NCI-H345 treated with DMSO at 0.1 percent for 48 hours (cell line): ENCODE data around the gene GRIK3.
"Not testable (repeated sequence)": the region's sequence is repeated elsewhere in the genome, so short reads cannot be mapped to it uniquely, and the experiment has no call there.

Experiments used
- DNase-seq: peaks from one replicate; lab custom pipeline; 2025; ENCODE audit not compliant: unreplicated experiment; lab: John Stamatoyannopoulos, UW

GRIK3 gene

DNA sequence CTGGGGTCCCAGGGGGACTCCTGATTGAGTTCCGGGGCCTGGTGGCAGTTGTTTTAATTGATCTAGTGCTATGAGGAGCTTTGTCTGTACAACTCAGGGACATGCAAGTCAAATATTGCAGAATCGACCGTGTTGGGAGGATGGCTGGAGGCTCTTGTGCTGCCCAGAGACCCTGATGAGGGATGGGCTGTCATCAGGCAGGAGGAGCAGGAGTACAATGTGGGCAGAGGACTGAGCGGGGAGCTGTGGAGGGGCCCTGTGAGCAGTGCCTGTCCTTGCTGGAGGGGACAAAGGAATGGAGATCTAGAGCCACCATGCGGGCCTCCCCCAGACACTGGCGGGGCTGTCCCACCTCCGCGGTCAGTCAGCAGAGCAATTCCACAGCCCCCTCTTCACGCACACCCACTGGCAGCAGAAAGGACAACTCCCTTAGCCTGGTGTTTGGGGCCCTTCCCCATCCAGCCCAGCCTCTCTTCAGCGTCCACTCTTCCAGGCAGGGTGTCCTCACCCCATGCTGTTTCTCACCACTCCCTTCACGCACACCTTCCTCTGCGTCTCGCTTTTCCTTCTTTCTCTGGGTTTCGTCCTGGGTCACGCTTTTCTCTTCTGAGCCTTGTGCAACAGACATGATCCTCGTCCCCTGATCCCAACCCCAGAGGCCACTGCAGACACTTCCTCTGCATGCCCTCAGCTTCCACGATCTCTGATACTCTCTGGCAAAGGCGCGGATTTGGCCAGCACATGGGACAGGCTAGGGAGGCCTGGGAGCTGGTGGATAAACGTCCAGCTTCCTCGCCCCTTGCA, 122.6 kb downstream of the GRIK3 start:
- no peak for DNase-seq

DNA sequence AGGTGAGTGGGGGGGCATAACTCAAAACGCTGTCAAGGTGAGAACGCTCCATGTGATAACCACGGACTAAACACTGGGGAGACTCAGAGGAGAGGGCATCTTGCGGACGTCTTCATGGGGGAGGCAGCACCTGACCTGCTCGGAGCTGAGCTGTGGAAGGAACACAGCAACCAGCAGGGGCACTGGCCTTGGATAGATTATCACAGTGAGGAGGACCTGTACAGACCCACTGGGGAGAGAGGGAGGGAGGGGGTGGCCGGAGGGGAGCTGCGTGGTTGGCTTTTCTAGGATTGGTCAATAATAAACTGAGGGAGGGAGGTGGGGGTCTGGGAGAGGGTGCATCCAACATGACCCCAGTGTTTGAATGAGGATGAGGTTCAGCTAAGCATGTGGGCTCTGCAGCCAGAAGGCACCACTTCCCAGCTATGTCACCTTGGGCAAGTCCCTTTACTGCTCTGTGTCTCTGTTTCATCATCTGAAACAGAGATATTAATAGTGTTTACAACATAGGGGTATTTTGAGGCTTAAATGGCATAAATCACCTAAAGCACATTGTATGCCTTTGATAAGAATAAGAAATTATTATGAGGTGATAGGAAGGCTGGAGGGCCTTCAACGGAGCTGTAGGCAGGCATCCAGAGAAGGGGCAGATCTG, 123.3 kb downstream of the GRIK3 start:
- no peak for DNase-seq

DNA sequence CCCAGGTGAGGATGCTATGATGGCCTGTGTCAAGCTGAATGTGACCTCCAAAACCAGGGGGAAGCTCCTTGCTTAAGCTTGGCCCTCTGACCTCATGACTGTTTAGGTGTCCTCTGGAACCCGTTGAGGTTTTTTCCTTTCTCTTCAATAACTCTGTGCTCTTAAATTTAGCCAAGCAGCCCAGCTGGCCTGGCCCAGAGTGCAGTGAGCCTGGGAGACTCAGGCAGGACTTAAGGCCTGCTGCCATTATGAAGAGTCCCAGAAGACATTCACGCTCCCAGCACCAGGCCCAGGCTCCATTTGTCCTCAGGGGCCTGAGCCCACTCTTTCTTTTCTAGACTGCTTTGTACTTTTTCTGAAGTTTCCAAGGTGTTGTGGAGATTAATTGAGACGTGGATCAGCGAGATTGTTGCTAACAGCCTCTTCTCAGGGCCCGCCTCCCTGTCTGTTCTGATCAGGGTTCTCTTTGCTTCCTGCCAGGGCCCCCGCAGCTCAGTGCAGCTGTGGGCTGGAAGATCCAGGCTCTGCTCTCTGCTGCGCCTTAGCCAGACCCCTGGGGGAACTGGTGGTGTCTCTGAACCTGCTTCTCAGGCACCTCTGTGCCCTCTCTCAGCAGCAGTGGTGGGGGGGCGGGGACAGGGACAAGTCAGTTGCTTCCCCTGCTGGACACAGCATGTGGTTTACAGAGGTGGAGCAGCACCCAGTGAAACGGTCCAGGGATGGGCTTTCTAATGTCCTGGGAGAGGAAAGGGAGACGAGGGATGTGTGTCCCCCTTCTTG, 124.2 kb downstream of the GRIK3 start:
- DNase-seq = no peak

DNA sequence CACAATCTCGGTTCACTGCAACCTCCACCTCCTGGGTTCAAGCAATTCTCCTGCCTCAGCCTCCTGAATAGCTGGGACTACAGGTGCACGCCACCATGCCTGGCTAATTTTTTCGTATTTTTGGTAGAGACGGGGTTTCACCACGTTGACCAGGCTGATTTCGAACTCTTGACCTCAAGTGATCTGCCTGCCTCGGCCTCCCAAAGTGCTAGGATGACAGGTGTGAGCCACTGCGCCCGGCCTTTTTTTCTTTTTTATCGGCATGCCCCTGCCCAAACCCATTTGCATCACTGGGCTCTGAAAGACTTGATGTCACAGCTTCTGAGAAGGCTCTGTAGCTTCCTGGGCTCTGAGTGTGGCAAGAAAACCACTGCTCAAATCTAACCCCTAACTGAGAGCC, 125.0 kb downstream of the GRIK3 start:
- not testable (repeated sequence) for DNase-seq

DNA sequence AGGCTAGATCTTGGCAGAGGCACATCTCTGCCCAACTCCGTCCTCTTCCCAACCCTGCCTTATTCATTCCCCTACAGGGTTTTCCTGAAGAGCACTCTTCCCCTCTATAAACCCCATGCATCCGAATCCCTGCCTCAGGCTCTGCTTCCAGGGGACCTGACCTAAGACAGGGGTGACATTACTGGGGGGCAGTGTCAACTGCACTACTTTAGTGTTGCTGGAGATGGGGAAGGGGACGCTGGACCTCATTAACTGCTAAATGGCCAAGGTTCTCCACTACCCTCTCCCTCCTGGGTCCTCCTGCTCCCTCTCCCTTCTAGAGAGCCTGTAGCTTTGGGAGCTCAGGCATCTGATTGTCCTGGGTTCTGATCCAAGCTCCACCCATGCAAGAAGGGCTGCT, 126.2 kb downstream of the GRIK3 start:
- no peak for DNase-seq

DNA sequence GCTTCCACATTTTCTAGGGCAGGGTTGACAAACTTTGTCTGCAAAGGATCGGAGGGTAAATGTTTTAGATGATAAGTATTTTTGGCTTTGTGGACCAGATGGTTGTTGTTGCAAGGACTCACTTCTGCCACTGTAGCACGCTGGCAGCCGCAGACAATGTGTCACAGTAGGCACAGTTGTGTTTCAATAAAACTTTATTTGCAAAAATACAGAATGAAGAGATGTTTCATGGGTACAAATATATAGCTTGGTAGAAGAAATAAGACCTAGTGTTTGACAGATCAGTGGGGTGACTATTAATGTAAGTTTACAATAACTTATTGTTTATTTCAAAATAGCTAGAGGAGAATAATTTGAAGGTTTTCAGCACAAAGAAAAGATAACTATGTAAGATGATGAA, 127.8 kb downstream of the GRIK3 start:
- no peak for DNase-seq

DNA sequence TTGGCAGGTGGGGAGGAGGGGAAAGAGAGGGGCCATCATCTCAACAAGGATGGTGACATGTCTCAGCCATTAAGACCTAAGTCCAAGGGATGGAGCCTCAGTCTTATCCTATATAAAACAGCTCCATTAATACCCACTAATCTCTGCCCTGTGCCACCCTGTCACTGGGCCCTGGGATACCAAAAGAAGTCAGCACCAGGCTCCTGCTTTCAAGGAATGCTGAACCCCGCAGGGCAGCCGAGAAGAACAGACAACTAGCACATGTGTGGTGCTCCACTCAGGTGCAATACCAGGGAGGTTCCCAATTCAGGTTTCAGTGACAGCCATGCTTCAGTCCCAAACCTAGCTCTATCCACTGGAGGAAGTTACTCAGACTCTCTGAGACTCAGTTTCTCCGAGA, 128.4 kb downstream of the GRIK3 start:
- no peak for DNase-seq

DNA sequence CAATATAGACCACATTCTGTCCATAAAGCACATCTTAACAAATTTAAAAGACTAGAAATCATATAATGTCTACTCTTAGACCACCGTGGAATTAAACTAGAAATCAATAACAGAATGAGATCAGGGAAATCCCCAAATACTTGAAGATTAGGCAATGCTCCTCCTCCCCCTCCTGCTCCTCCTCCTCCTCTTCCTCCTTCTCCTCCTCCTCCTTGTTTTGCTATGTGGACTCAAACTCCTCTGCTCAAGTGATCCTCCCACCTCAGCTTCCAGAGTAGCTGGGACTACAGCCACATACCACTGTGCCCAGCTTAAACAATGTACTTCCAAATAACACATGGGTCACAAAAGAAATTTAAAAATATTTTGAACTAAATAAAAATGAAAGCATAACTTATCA, 134.2 kb downstream of the GRIK3 start:
- no peak for DNase-seq

DNA sequence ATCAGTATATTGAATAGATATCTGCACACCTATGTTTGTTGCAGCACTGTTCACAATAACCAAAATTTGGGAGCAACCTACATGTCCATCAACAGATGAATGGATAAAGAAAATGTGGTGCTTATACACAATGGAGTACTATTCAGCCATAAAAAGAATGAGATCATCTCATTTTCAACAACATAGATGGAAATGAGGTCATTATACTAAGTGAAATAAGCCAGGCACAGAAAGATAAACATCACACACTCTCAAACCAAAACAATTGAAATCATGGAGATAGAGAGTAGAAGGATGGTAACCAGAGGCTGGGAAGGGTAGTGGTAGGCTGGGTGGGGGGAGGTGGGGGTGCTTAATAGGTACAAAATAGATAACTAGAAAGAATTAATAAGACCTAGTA, 136.5 kb downstream of the GRIK3 start:
- DNase-seq = not testable (repeated sequence)

DNA sequence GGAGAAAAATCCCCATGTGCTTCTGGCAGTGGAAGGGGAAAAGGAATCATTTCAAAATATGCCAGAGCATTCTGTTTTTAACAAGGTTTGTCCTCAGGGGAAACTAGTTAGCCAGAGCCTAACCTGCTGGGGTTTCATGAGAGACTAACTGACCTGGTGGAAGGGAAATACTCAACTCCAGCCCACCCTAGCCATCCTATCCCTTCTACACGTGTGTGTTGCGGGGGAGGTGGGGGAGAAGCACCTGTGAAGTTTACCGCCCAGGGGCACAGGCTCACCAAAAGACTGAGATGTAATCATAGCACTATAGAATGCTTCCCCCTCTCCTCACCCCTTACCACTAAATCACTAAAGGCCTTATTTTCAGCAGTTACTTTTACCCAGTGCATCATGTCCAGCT, 139.5 kb downstream of the GRIK3 start:
- no peak for DNase-seq

DNA sequence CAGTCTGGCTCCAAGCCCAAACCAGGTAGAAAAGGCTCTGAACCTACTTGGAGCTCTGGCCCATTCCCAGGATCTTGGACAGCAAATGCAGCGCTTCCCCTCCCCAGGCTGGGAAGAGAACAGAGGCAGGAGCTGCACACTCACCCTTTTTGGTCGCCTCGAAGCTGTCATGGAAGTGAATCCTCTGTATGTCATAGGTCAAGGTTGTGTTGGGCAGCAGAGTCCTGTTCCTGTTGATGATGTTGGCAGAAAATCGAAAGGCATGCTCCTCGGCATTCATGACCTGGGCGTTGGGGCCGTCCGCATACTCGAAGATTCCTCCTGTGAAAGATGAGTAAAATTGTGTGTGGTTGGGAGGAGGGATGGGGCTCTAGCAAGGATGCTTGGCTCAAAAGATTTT, 143.5 kb downstream of the GRIK3 start:
- no peak for DNase-seq

DNA sequence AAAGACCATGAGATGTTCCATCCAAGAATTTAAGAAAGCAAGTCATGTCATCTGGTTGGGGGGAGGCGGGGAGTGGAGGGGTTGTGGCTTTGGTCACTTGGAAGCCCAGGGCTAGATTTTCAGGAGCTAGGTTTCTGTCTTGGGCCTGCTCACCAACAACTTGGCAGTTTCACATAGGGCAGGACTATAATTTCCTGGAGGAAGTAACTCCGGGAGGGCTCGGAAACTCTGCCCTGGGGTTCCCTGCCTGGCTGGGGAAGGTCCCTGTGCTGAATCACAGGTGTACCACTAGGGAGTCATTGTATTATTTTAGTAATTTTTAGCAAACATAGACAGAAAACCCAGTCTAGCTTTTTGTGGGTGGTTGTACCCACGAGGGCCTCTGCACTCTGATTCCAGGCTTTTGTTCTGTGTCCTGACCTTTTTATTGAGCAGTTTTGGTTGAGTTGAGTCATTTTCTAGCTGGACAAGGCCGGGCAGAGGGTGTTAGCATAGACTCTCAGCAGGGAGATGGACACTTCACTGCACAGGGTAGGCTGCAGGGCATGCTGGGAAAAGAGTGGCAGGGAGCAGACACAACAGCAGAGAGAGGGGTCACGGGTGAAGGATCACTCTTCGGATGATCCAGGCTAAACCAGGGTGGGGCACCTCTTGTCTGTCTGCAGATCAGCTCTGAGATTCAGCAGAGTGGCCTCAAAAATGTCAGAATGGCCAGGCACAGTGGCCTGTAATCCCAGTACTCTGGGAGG, 144.7 kb downstream of the GRIK3 start:
- no peak for DNase-seq

DNA sequence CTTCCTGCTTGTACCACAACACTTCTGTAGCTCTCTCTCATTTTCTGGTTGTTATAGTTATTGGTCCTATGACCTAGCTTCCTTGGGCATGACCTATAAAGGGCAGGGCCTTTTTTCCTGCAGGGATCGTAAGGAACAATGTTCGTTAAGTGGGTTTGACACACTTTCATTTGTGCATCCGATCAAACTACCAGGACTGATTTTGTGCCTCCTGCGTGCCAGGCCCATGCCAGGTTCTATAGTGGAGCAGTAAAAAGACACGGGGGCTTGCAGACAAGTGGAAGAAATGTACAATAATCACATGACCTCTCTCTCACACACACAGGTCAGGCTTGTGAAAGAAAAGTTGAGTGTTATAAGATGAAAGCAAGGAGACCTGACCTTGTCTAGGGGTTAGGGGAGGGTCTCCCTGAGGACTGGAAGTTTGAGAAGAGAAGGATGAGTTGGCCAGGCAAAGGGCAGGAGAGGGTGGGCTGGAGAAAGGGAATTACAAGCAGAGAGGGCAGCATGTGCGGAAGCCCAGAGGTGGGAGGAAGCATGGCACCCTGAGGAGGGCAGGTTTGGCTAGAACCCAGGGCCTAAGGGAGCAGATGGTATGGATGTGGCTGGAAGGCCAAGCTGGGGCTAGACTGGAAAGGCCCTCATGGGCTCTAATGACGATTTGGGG, 145.4 kb downstream of the GRIK3 start:
- DNase-seq = no peak

DNA sequence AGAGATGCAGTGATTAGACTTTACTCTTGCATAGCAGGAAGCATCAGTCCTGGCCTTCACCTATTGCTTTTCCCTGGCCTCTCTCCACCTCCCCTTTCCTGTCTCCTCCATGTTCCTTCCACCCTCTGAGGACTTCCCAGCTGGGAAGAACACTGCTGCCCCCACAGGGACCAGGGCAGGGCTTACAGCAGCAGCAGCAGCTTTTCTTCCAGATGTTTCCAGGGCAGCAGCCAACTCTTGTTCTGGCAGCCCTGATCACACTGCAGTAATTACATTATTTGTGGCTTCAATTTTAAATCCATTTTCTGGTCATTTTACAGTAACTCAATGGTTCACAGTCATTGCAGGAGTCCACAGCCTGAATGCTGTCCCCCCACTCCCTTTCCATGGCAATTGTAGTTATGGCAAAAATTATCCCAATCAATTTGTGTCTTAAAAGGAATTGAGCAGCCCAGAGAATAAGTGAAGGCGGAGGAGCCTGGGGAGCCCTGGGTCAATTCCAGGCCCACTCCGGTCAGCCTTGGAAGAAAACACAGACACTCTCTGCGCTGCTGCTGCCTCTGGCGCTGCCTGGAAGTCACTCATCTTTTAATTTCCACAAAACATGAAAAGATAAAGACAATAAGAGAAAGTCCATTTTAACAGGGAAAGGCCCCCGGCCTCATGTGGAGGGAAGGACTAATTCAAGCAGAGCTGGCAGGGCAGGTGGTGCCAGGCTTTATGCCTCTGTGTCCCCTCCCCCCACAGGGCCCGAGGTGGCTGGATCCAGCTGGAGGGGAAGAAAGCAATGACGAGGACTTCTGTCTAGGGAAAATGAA, 148.6 kb downstream of the GRIK3 start:
- no peak for DNase-seq

DNA sequence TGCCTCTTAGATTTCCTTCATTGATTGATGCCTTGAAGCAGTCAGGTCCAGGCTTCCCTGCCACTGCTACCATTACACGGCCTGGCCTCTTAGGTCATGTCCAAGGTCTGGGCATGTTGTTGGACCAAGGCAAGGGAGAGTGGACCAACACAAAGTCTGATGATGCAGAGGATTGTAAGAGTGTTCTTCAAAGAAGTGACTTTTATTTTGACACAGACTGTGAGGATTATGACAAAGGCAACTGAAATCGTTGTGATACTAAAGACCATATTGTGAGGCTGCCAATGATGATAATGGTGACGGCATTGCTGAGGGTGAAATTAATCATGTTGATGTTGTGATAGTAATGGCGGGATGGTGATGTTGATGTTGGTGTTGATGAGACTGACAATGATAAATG, 149.5 kb downstream of the GRIK3 start:
- DNase-seq = no peak

DNA sequence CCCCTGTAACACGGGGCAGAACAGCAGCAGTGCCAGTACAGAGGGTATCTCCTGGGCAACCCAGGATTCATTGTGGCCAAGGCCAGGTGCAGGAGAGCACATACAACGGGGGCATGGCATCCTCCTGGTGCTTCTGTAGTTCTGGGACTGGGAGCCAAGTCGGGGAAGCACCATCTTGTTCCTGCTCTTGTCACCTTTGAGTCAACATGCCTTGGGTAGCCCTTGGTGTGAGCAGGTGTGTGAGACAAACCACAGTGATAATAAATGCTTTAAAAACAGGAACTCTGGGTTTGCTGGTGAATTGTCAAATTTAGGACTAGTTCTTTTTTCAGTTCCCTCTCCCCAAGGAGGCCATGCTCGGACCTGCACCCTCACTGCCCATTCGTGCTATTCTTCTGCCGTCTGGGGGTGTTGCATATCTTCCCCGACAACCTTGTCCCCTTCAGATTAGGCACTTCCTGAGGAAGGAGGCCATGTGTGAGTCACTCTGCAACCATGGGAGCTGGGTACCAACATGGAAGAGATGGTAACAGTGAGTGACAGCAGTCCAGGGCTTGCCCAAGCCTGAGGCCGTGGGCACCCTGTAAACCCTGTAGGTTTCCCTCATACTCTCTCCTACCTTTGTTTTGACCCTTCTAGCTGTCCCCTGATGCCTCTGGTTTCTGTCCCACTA, 150.2 kb downstream of the GRIK3 start:
- no peak for DNase-seq

DNA sequence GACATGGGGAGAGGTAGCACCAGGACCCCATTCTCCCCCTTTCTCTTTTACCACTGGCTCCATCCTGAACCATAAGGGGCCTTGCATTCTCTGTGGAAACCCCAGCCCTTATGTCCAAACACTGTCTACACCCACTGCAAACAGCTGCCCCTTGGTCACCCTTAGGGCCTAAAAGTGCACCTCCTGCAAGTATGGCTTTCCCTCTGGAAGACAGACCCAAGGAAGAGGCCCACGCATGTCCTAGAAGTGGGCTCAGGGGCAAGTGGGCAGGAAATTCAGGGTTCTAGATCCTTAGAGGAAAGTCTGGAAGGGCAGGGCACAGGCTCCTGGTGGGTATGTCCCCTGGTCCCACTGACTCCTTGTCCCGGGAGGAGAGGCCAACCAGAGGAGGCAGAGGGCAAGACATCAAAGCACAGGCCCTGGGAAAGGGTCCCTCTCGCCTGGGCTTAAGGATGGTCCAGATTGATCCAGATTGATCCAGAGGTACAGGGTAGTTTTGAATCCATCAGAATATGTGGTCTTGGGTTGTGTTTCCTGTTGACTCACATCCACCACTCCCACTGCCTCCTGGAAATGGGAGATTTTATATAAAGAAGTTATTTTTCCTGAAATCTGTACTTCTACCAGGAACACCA, 150.9 kb downstream of the GRIK3 start:
- no peak for DNase-seq

DNA sequence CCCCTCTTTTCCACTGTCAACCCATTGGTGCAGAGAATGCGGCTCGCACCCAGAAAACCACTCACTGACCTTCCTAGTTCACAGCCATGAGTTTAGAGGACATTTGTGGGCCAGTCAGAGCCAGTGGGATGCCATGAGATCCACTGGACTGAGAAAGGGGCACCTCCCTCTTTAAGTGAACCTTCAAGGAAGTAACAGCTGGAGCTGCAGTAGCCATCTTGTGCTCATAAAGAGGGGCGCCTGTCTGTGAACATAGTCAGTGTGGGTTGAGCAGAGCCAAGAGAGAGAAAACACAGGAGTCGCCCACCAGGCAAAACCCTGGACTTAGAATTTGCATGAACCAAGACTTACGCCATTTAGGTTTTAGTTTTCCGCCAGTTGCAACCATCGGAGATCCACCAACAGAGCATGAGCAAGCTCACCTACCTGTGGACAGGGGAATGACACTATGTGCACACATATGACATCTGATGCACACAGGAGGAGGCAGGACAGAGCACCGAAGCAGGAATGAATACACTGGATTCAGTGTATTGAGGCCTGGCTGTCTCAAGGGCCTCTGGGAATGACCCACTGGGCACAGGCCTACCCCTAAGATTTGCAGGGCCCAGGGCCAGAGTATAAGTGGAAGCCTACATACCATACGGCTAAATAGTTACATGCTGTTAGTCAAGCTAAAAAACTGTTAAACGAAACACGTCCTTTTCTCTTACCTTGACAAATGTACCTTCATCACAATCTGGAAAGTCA, 151.6 kb downstream of the GRIK3 start:
- no peak for DNase-seq
